ENCODE measurements around the gene IGSF22.

The IGSF22 gene

DNA sequence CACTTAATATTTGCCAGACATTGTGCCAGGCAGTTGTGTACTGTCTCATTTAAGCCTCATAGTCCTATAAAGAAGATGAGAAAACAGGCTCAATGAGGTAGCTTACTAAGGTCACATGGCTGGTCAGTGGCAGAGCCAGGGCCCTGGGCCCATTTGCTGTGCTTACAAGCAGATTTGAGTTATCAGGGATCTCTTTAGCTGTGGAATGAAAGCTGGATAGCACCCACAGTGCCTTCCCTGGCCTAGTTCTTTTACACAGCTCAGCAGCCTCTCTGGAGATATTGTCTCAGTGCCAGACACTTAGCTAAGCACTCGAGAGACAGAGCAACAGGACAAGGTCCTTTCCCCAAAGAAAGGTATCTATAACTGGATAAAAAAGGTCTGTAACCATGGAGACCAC lies 21.3 kb downstream of the IGSF22 start:
- Histone ChIP-seq H3K4me3 (ENCODE audit: low read depth, low read length) (no peak overlapping the region), H3K27ac (peak overlapping the region; percentile 70), H3K9me3 (ENCODE audit: severe bottlenecking) (no peaks in the 10 kb centered on the region), H3K36me3 (peaks cover 8% of the 10 kb centered on the region), H3K27me3 (ENCODE audit: insufficient read depth, low read depth, severe bottlenecking) (no peaks in the 10 kb centered on the region)
- TF ChIP-seq, protein P1, sequence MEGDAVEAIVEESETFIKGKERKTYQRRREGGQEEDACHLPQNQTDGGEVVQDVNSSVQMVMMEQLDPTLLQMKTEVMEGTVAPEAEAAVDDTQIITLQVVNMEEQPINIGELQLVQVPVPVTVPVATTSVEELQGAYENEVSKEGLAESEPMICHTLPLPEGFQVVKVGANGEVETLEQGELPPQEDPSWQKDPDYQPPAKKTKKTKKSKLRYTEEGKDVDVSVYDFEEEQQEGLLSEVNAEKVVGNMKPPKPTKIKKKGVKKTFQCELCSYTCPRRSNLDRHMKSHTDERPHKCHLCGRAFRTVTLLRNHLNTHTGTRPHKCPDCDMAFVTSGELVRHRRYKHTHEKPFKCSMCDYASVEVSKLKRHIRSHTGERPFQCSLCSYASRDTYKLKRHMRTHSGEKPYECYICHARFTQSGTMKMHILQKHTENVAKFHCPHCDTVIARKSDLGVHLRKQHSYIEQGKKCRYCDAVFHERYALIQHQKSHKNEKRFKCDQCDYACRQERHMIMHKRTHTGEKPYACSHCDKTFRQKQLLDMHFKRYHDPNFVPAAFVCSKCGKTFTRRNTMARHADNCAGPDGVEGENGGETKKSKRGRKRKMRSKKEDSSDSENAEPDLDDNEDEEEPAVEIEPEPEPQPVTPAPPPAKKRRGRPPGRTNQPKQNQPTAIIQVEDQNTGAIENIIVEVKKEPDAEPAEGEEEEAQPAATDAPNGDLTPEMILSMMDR (IDR thresholded peaks at IDR 0.05; ENCODE audit: low read depth, low read length): no peak
- no peak for DNase-seq

DNA sequence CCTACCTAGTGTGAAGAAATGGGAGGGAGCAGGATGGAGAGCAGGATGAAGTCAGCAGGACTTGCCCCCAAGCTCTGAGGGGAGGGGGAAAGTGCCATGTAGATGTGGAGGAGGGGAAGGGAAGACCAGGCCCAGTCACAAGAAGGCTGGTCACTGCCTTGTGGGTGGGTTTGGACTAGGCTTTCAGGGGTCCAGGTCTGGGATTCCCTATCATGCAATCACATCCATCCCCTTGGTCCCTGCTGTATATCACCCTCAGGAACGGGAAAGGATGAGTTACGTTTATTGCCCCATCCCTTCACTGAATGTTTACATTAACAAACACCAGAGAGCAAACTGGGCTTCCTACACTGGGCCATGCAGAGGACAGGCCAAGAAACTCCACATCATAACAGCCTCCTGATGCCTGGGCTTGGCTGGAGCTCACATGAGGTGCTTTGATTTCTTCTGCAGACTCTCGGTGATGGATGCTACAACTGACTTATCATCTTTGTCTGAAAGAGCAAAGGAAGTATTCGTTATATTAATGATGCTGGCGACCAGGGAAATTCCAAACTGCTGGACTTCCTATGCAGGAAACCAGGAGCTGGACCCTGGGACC lies 21.8 kb downstream of the IGSF22 start:
- H3K36me3 ChIP-seq: peaks cover 8% of the 10 kb centered on the region
- peak overlapping the region; percentile 70 for H3K27ac ChIP-seq
- no peak for DNase-seq
- no peak overlapping the region for H3K4me3 ChIP-seq (ENCODE audit: low read depth, low read length)
- H3K9me3 ChIP-seq (ENCODE audit: severe bottlenecking): no peaks in the 10 kb centered on the region
- TF ChIP-seq, protein P1 (IDR thresholded peaks at IDR 0.05; ENCODE audit: low read depth, low read length): no peak
- H3K27me3 ChIP-seq (ENCODE audit: insufficient read depth, low read depth, severe bottlenecking): no peaks in the 10 kb centered on the region

DNA sequence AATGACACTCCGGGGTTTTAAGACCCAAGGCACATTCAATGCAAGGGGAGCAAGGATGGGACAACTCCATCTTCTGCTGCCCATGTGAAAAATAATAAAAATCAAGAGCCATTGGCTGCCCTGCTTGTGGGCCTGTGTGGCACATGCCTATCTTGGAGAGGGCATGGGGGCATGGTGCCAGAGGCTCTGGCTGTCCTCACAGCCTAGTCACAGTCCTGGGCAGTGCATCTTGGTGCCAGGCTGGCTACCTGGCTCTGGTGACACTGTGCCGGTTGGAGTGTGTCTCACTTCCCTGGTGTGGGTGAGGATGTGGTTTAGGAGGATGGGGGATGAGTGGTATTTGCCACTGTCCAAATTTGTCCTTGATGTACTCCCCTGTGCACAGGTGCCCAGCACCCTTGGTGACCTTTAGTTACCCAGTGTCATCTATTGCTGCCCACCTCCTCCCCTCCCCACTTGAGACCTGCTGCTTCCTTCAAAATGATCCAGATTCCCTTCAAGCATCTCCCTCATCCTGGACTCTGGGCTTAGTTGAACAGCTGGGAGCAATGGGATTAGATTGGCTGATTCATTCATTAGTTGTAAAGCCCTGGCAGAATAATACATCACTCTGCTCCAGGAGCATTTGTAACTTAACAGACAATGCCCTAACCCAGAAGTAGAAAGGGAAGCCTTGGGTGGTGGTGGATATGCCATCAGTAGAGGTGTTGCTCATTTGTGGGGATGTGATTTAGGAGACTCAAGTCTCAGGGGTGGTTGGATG lies 22.8 kb downstream of the IGSF22 start:
- Histone ChIP-seq H3K27ac (peak overlapping the region; percentile 70), H3K9me3 (ENCODE audit: severe bottlenecking) (no peaks in the 10 kb centered on the region), H3K27me3 (ENCODE audit: insufficient read depth, low read depth, severe bottlenecking) (no peaks in the 10 kb centered on the region), H3K4me3 (ENCODE audit: low read depth, low read length) (no peak overlapping the region), H3K36me3 (peaks cover 8% of the 10 kb centered on the region)
- TF ChIP-seq, protein P1 (IDR thresholded peaks at IDR 0.05; ENCODE audit: low read depth, low read length): no peak
- peak; percentile 62 for DNase-seq

DNA sequence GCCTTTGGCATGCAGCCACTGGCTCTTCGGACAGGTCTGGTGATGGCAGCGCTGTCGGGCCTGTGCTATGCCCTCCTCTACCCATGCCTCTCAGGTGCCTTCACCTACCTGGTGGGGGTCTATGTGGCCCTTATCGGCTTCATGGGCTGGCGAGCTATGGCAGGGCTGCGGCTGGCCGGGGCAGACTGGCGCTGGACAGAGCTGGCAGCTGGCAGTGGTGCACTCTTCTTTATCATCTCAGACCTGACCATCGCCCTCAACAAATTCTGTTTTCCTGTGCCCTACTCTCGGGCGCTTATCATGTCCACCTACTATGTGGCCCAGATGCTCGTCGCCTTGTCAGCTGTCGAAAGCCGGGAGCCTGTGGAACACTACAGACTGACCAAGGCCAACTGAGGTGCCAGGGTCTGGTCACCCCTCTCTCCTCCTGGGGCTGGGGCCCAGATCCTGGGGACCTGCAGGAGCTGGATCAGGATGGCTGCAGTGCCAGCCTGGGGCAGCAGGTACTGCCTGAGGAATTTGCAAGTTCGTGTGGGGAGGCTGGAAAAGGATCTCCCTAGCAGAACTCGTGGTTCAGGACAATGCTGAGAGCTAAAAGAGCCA lies 24.3 kb downstream of the IGSF22 start:
- no peaks in the 10 kb centered on the region for H3K27me3 ChIP-seq (ENCODE audit: insufficient read depth, low read depth, severe bottlenecking)
- peaks cover 8% of the 10 kb centered on the region for H3K36me3 ChIP-seq
- DNase-seq: no peak
- H3K9me3 ChIP-seq (ENCODE audit: severe bottlenecking): no peaks in the 10 kb centered on the region
- TF ChIP-seq, protein P1 (IDR thresholded peaks at IDR 0.05; ENCODE audit: low read depth, low read length): no peak
- no peak overlapping the region for H3K4me3 ChIP-seq (ENCODE audit: low read depth, low read length)
- no peak overlapping the region for H3K27ac ChIP-seq

DNA sequence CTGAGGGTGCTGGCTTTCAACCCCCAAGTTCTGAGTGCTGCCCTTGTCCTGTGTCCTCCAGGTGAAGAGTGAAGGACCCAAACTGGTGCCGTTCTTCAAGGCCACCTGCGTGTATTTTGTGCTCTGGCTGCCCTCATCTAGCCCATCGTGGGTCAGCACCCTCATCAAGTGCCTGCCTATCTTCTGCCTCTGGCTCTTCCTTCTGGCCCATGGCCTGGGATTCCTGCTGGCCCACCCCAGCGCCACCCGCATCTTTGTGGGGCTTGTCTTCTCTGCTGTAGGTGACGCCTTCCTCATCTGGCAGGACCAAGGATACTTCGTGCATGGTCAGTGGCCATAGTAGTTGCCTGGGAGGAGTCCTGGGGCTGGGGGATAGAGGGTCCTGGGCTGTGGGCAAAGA lies 25.1 kb downstream of the IGSF22 start:
- DNase-seq: no peak
- Histone ChIP-seq H3K27ac (peak overlapping the region; percentile 90; the same call in 1 of the 2 replicates), H3K4me3 (ENCODE audit: low read depth, low read length) (no peak overlapping the region), H3K36me3 (peaks cover 8% of the 10 kb centered on the region), H3K9me3 (ENCODE audit: severe bottlenecking) (no peaks in the 10 kb centered on the region), H3K27me3 (ENCODE audit: insufficient read depth, low read depth, severe bottlenecking) (no peaks in the 10 kb centered on the region)
- TF ChIP-seq, protein P1 (IDR thresholded peaks at IDR 0.05; ENCODE audit: low read depth, low read length): no peak

All from WERI-Rb-1 (cell line).